GM19025 (cell line): ENCODE data around the gene LAMB3.

ENCODE experiments used
- ATAC-seq: cut with Tn5 transposase; IDR thresholded peaks from one replicate; pipeline ENCODE4 v1.9.1; 2021; ENCODE audit warnings: mild to moderate bottlenecking, low read depth, moderate library complexity; ENCODE audit not compliant: unreplicated experiment

LAMB3 gene

GRCh38 chr1:209619696-209620486 is 32.3 kb downstream of the LAMB3 start:
- no peak for ATAC-seq

DNA sequence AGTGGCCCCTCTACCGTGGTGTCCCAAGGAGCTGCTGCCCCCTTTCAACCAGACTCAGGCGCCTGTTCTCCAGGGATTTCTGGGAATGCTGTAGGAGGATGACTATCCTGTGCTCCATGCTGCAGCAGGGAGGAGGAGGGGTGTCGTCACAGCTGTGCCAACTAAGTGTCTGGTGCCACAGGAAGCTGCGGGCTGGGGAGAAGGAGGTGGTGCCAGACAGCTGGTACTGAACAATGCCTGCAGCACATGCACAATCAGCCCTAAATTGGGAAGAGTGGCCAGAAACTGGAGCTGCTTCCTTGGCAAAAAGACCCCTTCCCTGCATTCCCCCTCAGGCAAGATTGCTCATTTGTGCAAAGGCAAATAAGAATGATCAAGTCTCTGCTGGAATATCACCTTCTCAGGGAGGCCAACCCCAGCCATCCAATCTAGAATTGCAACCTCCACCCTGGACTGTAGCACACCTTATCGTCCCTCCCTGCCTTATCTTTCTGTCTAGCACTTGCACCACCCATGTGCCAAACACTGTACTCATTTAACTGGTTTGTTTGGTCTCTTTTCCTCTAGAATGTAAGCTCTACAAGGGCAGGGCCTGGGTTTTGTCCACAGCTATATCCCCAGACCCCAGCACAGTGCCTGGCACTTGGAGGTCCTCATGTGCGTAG is 33.3 kb downstream of the LAMB3 start:
- ATAC-seq, result no peak

- ATAC-seq, result no peak
Observed at GRCh38 chr1:209618291-209618690, 33.9 kb downstream of the LAMB3 start.

DNA sequence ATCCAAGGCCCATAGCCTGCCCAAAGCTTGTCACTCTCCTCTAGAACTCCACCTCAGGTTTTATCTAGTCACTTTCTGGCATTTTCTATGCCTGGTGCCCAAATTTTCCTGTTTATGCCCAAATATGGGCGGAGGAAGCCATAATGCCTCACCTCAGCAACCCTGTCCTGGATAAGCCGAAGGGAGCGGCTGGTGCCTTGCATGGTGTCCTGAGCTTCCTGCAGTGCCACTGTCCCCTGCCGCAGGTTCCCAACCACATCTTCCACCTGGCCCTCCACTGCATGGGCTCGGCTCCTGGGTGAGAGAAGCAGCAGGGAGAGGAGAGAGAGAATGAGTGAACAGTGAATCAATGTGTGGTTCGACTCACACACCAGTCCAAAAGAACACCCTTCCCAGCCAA is 34.5 kb downstream of the LAMB3 start:
- no peak for ATAC-seq

- no peak for ATAC-seq
Observed at GRCh38 chr1:209617047-209617673, 35.1 kb downstream of the LAMB3 start.

- ATAC-seq, result no peak
Observed at GRCh38 chr1:209616366-209617046, 35.7 kb downstream of the LAMB3 start.

DNA sequence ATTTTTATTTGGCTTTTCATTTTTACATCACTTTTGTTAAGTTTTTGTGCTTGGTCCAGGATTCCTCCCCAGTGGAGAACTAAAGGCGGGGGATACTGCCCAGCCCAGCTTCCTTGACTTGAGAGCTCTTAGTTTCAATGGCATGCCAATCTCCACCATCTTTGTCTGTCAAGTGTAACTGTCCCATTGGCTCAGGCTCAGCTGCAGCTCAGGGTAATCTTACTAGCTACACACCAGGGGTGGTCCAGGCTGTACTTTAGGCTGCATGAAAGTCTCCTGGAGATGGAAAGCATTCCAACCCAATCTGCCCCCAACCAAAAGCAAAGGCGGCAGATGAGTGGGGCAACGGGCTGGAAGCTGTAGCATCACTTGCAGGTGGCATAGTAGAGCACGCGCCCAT is 37.3 kb downstream of the LAMB3 start:
- no peak for ATAC-seq

GRCh38 chr1:209614151-209614420 is 38.1 kb downstream of the LAMB3 start:
- no peak for ATAC-seq

GRCh38 chr1:209613400-209614150 is 38.6 kb downstream of the LAMB3 start:
- ATAC-seq, result no peak

GRCh38 chr1:209612646-209613399 is 39.4 kb downstream of the LAMB3 start:
- no peak for ATAC-seq

DNA sequence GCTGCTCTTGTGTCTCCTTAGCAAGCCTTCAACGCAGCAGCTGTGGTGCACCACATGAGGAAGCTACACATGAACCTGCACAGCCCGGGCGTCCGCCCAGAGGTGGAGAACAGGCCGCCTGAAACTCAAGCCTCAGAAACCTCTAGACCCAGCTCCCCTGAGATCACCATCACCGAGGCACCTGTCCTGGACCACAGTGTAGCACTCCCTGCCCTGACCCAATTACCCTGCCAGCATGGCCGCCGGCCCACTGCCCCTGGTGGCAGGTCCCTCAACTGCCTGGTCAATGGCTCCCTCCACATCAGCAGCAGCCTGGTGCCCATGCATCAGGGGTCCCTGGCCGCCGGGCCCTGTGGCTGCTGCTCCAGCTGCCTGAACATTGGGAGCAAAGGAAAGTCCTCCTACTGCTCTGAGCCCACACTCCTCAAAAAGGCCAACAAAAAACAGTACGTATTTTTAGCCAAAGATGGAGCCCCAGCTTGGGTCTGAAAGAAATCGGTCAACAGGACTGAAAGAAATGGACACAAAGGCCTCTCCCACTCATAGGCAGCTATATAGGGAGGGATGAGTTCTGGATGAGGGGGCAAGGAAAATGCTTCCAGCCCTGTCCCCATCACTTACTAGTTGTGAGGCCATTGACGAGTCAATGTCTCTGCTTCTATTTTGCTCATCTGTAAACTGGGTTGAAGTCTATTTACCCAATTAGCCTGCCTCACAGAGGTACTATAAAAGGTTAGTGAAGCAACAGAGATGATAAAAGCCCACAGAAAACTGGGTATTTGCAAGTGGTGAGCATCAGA is 40.3 kb downstream of the LAMB3 start:
- ATAC-seq, result no peak

DNA sequence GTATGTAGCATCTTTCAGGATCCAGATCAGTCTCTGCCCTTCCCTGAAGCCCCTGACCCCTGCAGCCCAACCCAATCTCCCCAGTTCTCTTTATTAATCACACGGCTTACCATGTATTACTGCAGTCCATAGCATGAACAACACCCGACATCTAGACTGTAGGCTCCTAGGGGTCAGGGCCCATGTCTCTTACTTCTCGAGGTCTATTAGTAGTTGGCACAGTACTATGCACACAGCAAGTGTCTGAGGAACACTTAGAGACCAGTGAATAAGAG is 41.7 kb downstream of the LAMB3 start:
- no peak for ATAC-seq

- ATAC-seq, result no peak
Observed at GRCh38 chr1:209609791-209610630, 42.2 kb downstream of the LAMB3 start.

- ATAC-seq, result no peak
Observed at GRCh38 chr1:209609041-209609790, 43.0 kb downstream of the LAMB3 start.

GRCh38 chr1:209607795-209608178 is 44.4 kb downstream of the LAMB3 start:
- peak; percentile 8 for ATAC-seq

- peak; percentile 91 for ATAC-seq
Observed at GRCh38 chr1:209607102-209607794, 45.0 kb downstream of the LAMB3 start.

- ATAC-seq, result no peak
Observed at GRCh38 chr1:209603877-209604276, 48.3 kb downstream of the LAMB3 start.
